Measurements from ENCODE around the gene HERC4. TPM values are rescaled to one million over a fixed set of nuclear protein-coding genes. Genes with fewer than 3 reads are reported as not detected.

The HERC4 gene
- total RNA-seq (2014; rRNA removed; shearing (Covaris generic)), result 41.2 and 41.3 TPM in 2 replicates

- peak; percentile 92 for DNase-seq (ENCODE audit: low read depth)
These were observed at the start of gene HERC4 for GRCh38 chr10:68074775-68075549. HERC4 (minus strand) TSS chr10:68075283; CDS start chr10:68073108, 2,175 bp downstream.

GRCh38 chr10:68124718-68125117, 49.6 kb upstream of the HERC4 start:
- no peak for DNase-seq (ENCODE audit: low read depth)

- no peak for DNase-seq (ENCODE audit: low read depth)
These were observed 46.8 kb upstream of the HERC4 start for GRCh38 chr10:68121852-68122251.

- no peak for DNase-seq (ENCODE audit: low read depth)
These were observed 46.1 kb upstream of the HERC4 start for GRCh38 chr10:68121020-68121743.

GRCh38 chr10:68118657-68119056, 43.6 kb upstream of the HERC4 start:
- no peak for DNase-seq (ENCODE audit: low read depth)

GRCh38 chr10:68112837-68113236, 37.8 kb upstream of the HERC4 start:
- no peak for DNase-seq (ENCODE audit: low read depth)

- no peak for DNase-seq (ENCODE audit: low read depth)
These were observed 36.5 kb upstream of the HERC4 start for GRCh38 chr10:68111584-68111983.

- DNase-seq (ENCODE audit: low read depth), result no peak
These were observed 34.9 kb upstream of the HERC4 start for GRCh38 chr10:68110027-68110426.

GRCh38 chr10:68109331-68109730, 34.2 kb upstream of the HERC4 start, which contains the start of gene MYPN:
MYPN (plus strand) TSS chr10:68109488; CDS start chr10:68121439, 11,951 bp downstream.
- no peak for DNase-seq (ENCODE audit: low read depth)

- DNase-seq (ENCODE audit: low read depth), result no peak
These were observed 33.6 kb upstream of the HERC4 start for GRCh38 chr10:68108653-68109052.

GRCh38 chr10:68108051-68108450, 33.0 kb upstream of the HERC4 start:
- no peak for DNase-seq (ENCODE audit: low read depth)

GRCh38 chr10:68107651-68108050, 32.6 kb upstream of the HERC4 start:
- no peak for DNase-seq (ENCODE audit: low read depth)

GRCh38 chr10:68106656-68107055, 31.6 kb upstream of the HERC4 start:
- DNase-seq (ENCODE audit: low read depth), result peak; percentile 94

GRCh38 chr10:68105820-68106219, 30.7 kb upstream of the HERC4 start:
- peak; percentile 87 for DNase-seq (ENCODE audit: low read depth)

- no peak for DNase-seq (ENCODE audit: low read depth)
These were observed 28.8 kb upstream of the HERC4 start for GRCh38 chr10:68103901-68104300.

- DNase-seq (ENCODE audit: low read depth), result no peak
These were observed 28.3 kb upstream of the HERC4 start for GRCh38 chr10:68103261-68103878.

GRCh38 chr10:68101066-68101465, 26.0 kb upstream of the HERC4 start:
- DNase-seq (ENCODE audit: low read depth), result no peak

GRCh38 chr10:68099736-68100135, 24.7 kb upstream of the HERC4 start:
- DNase-seq (ENCODE audit: low read depth), result peak; percentile 68

GRCh38 chr10:68096913-68097516, 21.9 kb upstream of the HERC4 start:
- DNase-seq (ENCODE audit: low read depth), result peak; percentile 91

- peak; percentile 73 for DNase-seq (ENCODE audit: low read depth)
These were observed 20.1 kb upstream of the HERC4 start for GRCh38 chr10:68095153-68095552.

- DNase-seq (ENCODE audit: low read depth), result no peak
These were observed 17.4 kb upstream of the HERC4 start for GRCh38 chr10:68092512-68092911.

- no peak for DNase-seq (ENCODE audit: low read depth)
These were observed 15.5 kb upstream of the HERC4 start for GRCh38 chr10:68090586-68090985.

Measured in RPMI7951 (cell line).